Measurements from ENCODE around the gene LIPC.

LIPC gene

GRCh38 chr15:58437531-58438105 is 5.8 kb downstream of the LIPC start:
- no peak for DNase-seq

- DNase-seq, result no peak
Observed at GRCh38 chr15:58438111-58438510, 6.3 kb downstream of the LIPC start.

GRCh38 chr15:58438956-58439355 is 7.2 kb downstream of the LIPC start:
- peak; percentile 33 to 75 for DNase-seq

- DNase-seq, result no peak
Observed at GRCh38 chr15:58440158-58440910, 8.5 kb downstream of the LIPC start.

- DNase-seq, result no peak
Observed at GRCh38 chr15:58440922-58441321, 9.1 kb downstream of the LIPC start.

- peak in 1 of 2 experiments; percentile 14 for DNase-seq
Observed at GRCh38 chr15:58441376-58442070, 9.7 kb downstream of the LIPC start.

GRCh38 chr15:58442122-58442521 is 10.3 kb downstream of the LIPC start:
- DNase-seq, result no peak

- DNase-seq, result no peak
Observed at GRCh38 chr15:58443308-58443707, 11.5 kb downstream of the LIPC start.

- no peak for DNase-seq
Observed at GRCh38 chr15:58444056-58444455, 12.3 kb downstream of the LIPC start.

GRCh38 chr15:58444658-58445332 is 13.0 kb downstream of the LIPC start:
- peak in 1 of 2 experiments; percentile 59 for DNase-seq

- DNase-seq, result no peak
Observed at GRCh38 chr15:58445865-58446264, 14.1 kb downstream of the LIPC start.

- no peak for DNase-seq
Observed at GRCh38 chr15:58446521-58446920, 14.7 kb downstream of the LIPC start.

- DNase-seq, result no peak
Observed at GRCh38 chr15:58447271-58448010, 15.7 kb downstream of the LIPC start.

- DNase-seq, result no peak
Observed at GRCh38 chr15:58448331-58448730, 16.5 kb downstream of the LIPC start.

- no peak for DNase-seq
Observed at GRCh38 chr15:58448906-58449305, 17.1 kb downstream of the LIPC start.

- DNase-seq, result no peak
Observed at GRCh38 chr15:58451826-58452225, 20.0 kb downstream of the LIPC start.

GRCh38 chr15:58452775-58453174 is 21.0 kb downstream of the LIPC start:
- no peak for DNase-seq

- DNase-seq, result no peak
Observed at GRCh38 chr15:58453931-58454793, 22.4 kb downstream of the LIPC start.

- DNase-seq, result no peak
Observed at GRCh38 chr15:58454950-58455401, 23.2 kb downstream of the LIPC start.

- DNase-seq, result no peak
Observed at GRCh38 chr15:58457466-58457965, 25.7 kb downstream of the LIPC start.

- DNase-seq, result no peak
Observed at GRCh38 chr15:58458076-58458475, 26.3 kb downstream of the LIPC start.
